ENCODE measurements around the gene GUCA2A.

DNA sequence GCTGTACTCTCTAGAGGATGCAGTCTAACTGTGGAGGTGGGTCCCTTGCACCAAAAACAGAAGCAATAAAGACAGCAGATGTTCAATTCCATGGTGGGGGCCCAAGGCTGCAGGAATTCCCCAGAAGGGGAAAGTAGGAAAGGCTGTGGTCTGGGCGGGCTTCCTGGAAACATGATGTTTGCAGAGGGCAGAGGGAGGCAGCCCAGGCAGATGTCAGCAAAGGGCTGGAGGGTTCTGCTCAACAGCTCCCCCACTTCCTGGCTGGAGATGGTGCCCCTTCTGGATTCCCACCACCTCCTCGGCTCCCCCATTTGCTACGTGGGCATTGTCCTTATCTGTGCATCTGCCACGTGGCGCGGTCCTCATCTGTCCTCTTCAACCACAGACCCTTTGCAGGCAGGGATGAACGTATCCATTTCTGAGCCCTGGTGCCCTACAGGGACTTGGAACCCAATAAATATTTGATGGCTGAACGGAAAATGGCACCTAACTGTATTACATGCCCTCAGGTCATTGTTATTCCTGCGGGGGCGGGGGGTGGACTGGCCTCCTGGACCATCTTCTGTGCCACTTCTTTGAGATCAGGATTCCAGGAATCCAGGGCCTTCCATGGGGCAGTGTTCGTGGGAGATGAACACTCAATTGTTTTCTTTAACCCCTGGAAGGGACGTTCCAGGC is 19.7 kb downstream of the GUCA2A start:
- TF ChIP-seq POLR2A (IDR thresholded peaks at IDR 0.05), result no peak
- TF ChIP-seq, protein P1, sequence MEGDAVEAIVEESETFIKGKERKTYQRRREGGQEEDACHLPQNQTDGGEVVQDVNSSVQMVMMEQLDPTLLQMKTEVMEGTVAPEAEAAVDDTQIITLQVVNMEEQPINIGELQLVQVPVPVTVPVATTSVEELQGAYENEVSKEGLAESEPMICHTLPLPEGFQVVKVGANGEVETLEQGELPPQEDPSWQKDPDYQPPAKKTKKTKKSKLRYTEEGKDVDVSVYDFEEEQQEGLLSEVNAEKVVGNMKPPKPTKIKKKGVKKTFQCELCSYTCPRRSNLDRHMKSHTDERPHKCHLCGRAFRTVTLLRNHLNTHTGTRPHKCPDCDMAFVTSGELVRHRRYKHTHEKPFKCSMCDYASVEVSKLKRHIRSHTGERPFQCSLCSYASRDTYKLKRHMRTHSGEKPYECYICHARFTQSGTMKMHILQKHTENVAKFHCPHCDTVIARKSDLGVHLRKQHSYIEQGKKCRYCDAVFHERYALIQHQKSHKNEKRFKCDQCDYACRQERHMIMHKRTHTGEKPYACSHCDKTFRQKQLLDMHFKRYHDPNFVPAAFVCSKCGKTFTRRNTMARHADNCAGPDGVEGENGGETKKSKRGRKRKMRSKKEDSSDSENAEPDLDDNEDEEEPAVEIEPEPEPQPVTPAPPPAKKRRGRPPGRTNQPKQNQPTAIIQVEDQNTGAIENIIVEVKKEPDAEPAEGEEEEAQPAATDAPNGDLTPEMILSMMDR (IDR thresholded peaks at IDR 0.05 in 4 of 5, conservative IDR thresholded peaks at IDR 0.05 in 1 of 5), result no peak
